ENCODE measurements around the gene NBEA.

NBEA gene

DNA sequence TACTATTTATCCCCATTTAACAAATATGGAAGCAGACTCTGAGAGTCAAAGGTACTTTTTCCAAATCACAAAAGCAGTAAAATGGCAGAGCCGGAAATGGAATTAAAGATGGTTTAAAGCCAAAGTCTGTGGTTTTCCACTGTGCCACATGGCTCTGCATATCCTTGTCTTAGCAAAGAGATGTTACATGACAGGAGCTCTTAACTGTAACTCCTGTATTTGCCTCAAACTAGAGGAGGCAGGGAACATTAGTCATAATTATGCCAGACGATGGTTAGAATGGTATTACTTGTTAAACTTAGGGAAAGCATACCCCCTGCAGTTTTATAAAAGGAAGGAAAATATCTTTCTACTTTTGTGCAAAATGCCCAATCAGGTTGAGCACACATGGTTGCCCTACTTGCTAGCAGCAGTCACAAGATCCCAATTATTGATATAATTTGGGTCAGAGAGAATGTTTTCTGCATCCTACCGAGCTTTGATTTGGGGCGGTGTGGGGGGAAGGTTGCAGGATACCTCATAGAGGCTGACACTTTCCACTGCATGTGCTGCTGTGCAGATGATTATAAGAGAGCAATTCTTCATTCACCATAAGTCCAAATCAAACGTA lies 576.4 kb downstream of the NBEA start:
- no peak for DNase-seq (ENCODE audit: low read depth in 1 of 2, low spot score in 1 of 2)
- Histone ChIP-seq H3K4me3 (replicated peaks; ENCODE audit: insufficient read depth, low read length) (no peak overlapping the region), H3K27ac (replicated peaks) (no peak overlapping the region), H3K27me3 (ENCODE audit: insufficient read depth, poor library complexity, severe bottlenecking) (no peaks in the 10 kb centered on the region)
- TF ChIP-seq POLR2AphosphoS5 (IDR thresholded peaks at IDR 0.05; ENCODE audit: low read depth) (no peak), GABPA (IDR thresholded peaks at IDR 0.05; ENCODE audit: low read depth) (no peak), CTCF (IDR thresholded peaks at IDR 0.05; ENCODE audit: insufficient read depth, low read length) (no peak), SPI1 (IDR thresholded peaks at IDR 0.05; ENCODE audit: borderline replicate concordance, low read depth) (no peak)
- TF ChIP-seq, protein P1, sequence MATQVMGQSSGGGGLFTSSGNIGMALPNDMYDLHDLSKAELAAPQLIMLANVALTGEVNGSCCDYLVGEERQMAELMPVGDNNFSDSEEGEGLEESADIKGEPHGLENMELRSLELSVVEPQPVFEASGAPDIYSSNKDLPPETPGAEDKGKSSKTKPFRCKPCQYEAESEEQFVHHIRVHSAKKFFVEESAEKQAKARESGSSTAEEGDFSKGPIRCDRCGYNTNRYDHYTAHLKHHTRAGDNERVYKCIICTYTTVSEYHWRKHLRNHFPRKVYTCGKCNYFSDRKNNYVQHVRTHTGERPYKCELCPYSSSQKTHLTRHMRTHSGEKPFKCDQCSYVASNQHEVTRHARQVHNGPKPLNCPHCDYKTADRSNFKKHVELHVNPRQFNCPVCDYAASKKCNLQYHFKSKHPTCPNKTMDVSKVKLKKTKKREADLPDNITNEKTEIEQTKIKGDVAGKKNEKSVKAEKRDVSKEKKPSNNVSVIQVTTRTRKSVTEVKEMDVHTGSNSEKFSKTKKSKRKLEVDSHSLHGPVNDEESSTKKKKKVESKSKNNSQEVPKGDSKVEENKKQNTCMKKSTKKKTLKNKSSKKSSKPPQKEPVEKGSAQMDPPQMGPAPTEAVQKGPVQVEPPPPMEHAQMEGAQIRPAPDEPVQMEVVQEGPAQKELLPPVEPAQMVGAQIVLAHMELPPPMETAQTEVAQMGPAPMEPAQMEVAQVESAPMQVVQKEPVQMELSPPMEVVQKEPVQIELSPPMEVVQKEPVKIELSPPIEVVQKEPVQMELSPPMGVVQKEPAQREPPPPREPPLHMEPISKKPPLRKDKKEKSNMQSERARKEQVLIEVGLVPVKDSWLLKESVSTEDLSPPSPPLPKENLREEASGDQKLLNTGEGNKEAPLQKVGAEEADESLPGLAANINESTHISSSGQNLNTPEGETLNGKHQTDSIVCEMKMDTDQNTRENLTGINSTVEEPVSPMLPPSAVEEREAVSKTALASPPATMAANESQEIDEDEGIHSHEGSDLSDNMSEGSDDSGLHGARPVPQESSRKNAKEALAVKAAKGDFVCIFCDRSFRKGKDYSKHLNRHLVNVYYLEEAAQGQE (IDR thresholded peaks at IDR 0.05; ENCODE audit: insufficient replicate concordance, low read depth) = no peak

- Histone ChIP-seq H3K4me3 (replicated peaks; ENCODE audit: insufficient read depth, low read length) (no peak overlapping the region), H3K27me3 (ENCODE audit: insufficient read depth, poor library complexity, severe bottlenecking) (no peaks in the 10 kb centered on the region), H3K27ac (replicated peaks) (no peak overlapping the region)
- TF ChIP-seq POLR2AphosphoS5 (IDR thresholded peaks at IDR 0.05; ENCODE audit: low read depth) (no peak), CTCF (IDR thresholded peaks at IDR 0.05; ENCODE audit: insufficient read depth, low read length) (no peak), GABPA (IDR thresholded peaks at IDR 0.05; ENCODE audit: low read depth) (no peak), SPI1 (IDR thresholded peaks at IDR 0.05; ENCODE audit: borderline replicate concordance, low read depth) (no peak)
- TF ChIP-seq, protein P1 (IDR thresholded peaks at IDR 0.05; ENCODE audit: insufficient replicate concordance, low read depth) = no peak
- DNase-seq (ENCODE audit: low read depth in 1 of 2, low spot score in 1 of 2) = no peak
These were observed 582.1 kb downstream of the NBEA start for GRCh38 chr13:35524171-35524570.

- Histone ChIP-seq H3K27ac (replicated peaks) (no peak overlapping the region), H3K4me3 (replicated peaks; ENCODE audit: insufficient read depth, low read length) (no peak overlapping the region), H3K27me3 (ENCODE audit: insufficient read depth, poor library complexity, severe bottlenecking) (no peaks in the 10 kb centered on the region)
- DNase-seq (ENCODE audit: low read depth in 1 of 2, low spot score in 1 of 2) = no peak
- TF ChIP-seq GABPA (IDR thresholded peaks at IDR 0.05; ENCODE audit: low read depth) (no peak), CTCF (IDR thresholded peaks at IDR 0.05; ENCODE audit: insufficient read depth, low read length) (no peak), SPI1 (IDR thresholded peaks at IDR 0.05; ENCODE audit: borderline replicate concordance, low read depth) (no peak), POLR2AphosphoS5 (IDR thresholded peaks at IDR 0.05; ENCODE audit: low read depth) (no peak)
- TF ChIP-seq, protein P1 (IDR thresholded peaks at IDR 0.05; ENCODE audit: insufficient replicate concordance, low read depth) = no peak
These were observed 584.5 kb downstream of the NBEA start for GRCh38 chr13:35526577-35526976.
